Testis (tissue), 2 donors: ENCODE data around the gene MKS1.

Experiments
- CTCF ChIP-seq, 3 experiments: fragments of 450-650 bp in 2 of 3; fragments of 200-600 bp in 1 of 3; sonication (generic) in 1 of 3; IDR thresholded peaks; one replicate each; pipeline ENCODE4 v1.5.1; 2016 to 2019; ENCODE audit warnings: antibody characterized with exemption in 3 of 3, mild to moderate bottlenecking in 2 of 3, moderate library complexity in 1 of 3
- POLR2A ChIP-seq: fragments of 450-650 bp; IDR thresholded peaks from one replicate; pipeline ENCODE4 v1.6.1; 2017; ENCODE audit warnings: antibody characterized with exemption, mild to moderate bottlenecking, moderate library complexity

- no peak for TF ChIP-seq CTCF (IDR thresholded peaks at IDR 0.05)
- no peak for TF ChIP-seq POLR2A
Observed at GRCh38 chr17:58187675-58188074, 31.4 kb downstream of the MKS1 start.
